Right atrium auricular region (tissue), 2 donors: Measurements from ENCODE around the gene CPNE7. TPM values are rescaled to one million over a fixed set of nuclear protein-coding genes. Genes with fewer than 3 reads are reported as not detected.

Experiments
- DNase-seq: peaks from one replicate; pipeline ENCODE4 v3.0.0-alpha.2; 2019; ENCODE audit warnings: low spot score
- H3K27ac ChIP-seq, 2 donors: fragments of 200-600 bp; sonication (generic); 1 replicate in 1 of 2; 2 replicates in 1 of 2; pipeline ENCODE4 v1.5.1; 2016 to 2019
- H3K27me3 ChIP-seq, 2 donors: fragments of 200-600 bp; sonication (generic); one replicate each; pipeline versions ENCODE4 v1.5.1 to v1.6.0; 2017 to 2019
- H3K36me3 ChIP-seq: fragments of 200-600 bp; sonication (generic); one replicate; pipeline ENCODE4 v1.5.1; 2016
- H3K4me1 ChIP-seq, 2 donors: fragments of 200-600 bp; sonication (generic); one replicate each; pipeline versions ENCODE4 v1.5.1 to v1.6.0; 2017 to 2019
- H3K4me3 ChIP-seq, 2 donors: fragments of 200-600 bp; sonication (generic); 1 replicate in 1 of 2; 2 replicates in 1 of 2; pipeline ENCODE4 v1.5.1; 2017 to 2019; ENCODE audit warnings: mild to moderate bottlenecking in 1 of 2, moderate library complexity in 1 of 2
- H3K9me3 ChIP-seq, 2 donors: fragments of 200-600 bp; sonication (generic); one replicate each; pipeline ENCODE4 v1.5.1; 2019
- total RNA-seq, 2 donors: library from RNA; depleted of rRNA; stranded (reverse); fragments of >200 nt; gene quantifications; one replicate each; pipeline ENCODE4 v1.1.0, GENCODE V29; 2016
- TF ChIP-seq, protein P1 (sequence below), 2 donors: fragments of 200-600 bp; sonication (generic); IDR thresholded peaks; one replicate each; pipeline ENCODE4 v1.5.1; 2019; ENCODE audit warnings: antibody characterized with exemption in 2 of 2

Gene CPNE7
- total RNA-seq, 2 donors from 2014 or later = not detected

- Histone ChIP-seq H3K9me3 (no peaks in the 10 kb centered on the region), H3K27ac (no peak overlapping the region), H3K4me3 (no peak overlapping the region), H3K4me1 (peaks cover 0 to 5% of the 10 kb centered on the region in 2 donors), H3K27me3 (no peaks in the 10 kb centered on the region), H3K36me3 (no peaks in the 10 kb centered on the region)
- TF ChIP-seq, protein P1, sequence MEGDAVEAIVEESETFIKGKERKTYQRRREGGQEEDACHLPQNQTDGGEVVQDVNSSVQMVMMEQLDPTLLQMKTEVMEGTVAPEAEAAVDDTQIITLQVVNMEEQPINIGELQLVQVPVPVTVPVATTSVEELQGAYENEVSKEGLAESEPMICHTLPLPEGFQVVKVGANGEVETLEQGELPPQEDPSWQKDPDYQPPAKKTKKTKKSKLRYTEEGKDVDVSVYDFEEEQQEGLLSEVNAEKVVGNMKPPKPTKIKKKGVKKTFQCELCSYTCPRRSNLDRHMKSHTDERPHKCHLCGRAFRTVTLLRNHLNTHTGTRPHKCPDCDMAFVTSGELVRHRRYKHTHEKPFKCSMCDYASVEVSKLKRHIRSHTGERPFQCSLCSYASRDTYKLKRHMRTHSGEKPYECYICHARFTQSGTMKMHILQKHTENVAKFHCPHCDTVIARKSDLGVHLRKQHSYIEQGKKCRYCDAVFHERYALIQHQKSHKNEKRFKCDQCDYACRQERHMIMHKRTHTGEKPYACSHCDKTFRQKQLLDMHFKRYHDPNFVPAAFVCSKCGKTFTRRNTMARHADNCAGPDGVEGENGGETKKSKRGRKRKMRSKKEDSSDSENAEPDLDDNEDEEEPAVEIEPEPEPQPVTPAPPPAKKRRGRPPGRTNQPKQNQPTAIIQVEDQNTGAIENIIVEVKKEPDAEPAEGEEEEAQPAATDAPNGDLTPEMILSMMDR (IDR thresholded peaks at IDR 0.05) = no peak
- DNase-seq = no peak
Measured at GRCh38 chr16:89582614-89583196, 7.1 kb downstream of the CPNE7 start.

- H3K4me3 ChIP-seq = no peak overlapping the region
- no peak overlapping the region for H3K27ac ChIP-seq
- no peaks in the 10 kb centered on the region for H3K27me3 ChIP-seq
- no peak for DNase-seq
- peaks cover 0 to 5% of the 10 kb centered on the region in 2 donors for H3K4me1 ChIP-seq
- TF ChIP-seq, protein P1 (IDR thresholded peaks at IDR 0.05) = no peak
- no peaks in the 10 kb centered on the region for H3K36me3 ChIP-seq
- H3K9me3 ChIP-seq = no peaks in the 10 kb centered on the region
Measured at GRCh38 chr16:89583197-89583894, 7.8 kb downstream of the CPNE7 start.

GRCh38 chr16:89583895-89584644 is 8.5 kb downstream of the CPNE7 start:
- no peak overlapping the region for H3K27ac ChIP-seq
- H3K36me3 ChIP-seq = no peaks in the 10 kb centered on the region
- TF ChIP-seq, protein P1 (IDR thresholded peaks at IDR 0.05) = no peak
- peaks cover 0 to 5% of the 10 kb centered on the region in 2 donors for H3K4me1 ChIP-seq
- no peak overlapping the region for H3K4me3 ChIP-seq
- H3K9me3 ChIP-seq = no peaks in the 10 kb centered on the region
- no peak for DNase-seq
- H3K27me3 ChIP-seq = no peaks in the 10 kb centered on the region

DNA sequence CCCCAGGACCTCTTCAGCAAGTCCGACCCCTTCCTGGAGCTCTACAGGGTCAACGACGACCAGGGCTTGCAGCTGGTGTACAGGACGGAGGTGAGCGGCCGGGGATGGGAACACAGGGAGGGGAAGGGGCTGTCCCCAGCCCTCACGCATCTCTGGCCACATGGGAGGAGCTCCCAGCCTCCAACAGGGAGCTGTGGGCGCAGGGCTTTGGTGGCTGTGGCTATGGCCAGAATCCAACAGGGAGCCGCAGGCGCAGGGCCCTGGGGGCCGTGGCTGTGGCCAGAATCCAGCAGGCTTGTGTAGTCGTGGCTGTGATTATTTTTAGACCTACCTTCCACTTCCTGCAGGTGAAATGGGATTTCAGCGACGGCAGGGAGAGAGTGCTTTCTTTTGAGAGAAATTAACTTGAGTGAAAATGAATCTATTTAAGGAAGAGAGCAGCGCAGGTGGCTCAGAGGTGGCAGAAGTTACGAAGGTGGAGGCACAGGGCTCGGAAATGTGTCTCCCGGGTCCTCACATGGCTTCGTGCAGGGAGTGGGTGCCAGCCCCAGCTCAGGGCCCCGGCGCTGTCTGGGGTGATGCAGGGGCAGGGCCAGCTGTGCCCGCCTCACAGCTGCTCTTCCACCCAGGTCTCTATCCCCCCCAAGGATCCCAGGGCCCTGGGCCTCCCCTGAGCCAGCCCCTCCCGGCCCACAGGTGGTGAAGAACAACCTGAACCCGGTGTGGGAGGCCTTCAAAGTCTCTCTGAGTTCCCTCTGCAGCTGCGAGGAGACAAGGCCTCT is 9.4 kb downstream of the CPNE7 start:
- H3K9me3 ChIP-seq = no peaks in the 10 kb centered on the region
- no peak overlapping the region for H3K27ac ChIP-seq
- TF ChIP-seq, protein P1 (IDR thresholded peaks at IDR 0.05) = no peak
- H3K36me3 ChIP-seq = no peaks in the 10 kb centered on the region
- H3K27me3 ChIP-seq = no peaks in the 10 kb centered on the region
- peaks cover 0 to 5% of the 10 kb centered on the region in 2 donors for H3K4me1 ChIP-seq
- DNase-seq = no peak
- H3K4me3 ChIP-seq = no peak overlapping the region

- Histone ChIP-seq H3K27me3 (no peaks in the 10 kb centered on the region), H3K27ac (no peak overlapping the region), H3K36me3 (no peaks in the 10 kb centered on the region), H3K9me3 (no peaks in the 10 kb centered on the region), H3K4me1 (peaks cover 0 to 5% of the 10 kb centered on the region in 2 donors), H3K4me3 (no peak overlapping the region)
- DNase-seq = no peak
- TF ChIP-seq, protein P1 (IDR thresholded peaks at IDR 0.05) = no peak
Measured at GRCh38 chr16:89586218-89586617, 10.7 kb downstream of the CPNE7 start.
